Measurements from ENCODE around the gene PKD1L1. TPM values are rescaled to one million over a fixed set of nuclear protein-coding genes. Genes with fewer than 3 reads are reported as not detected.

Gene PKD1L1
- total and polyA plus RNA-seq, 4 experiments from 2014 or later = 0.55 to 0.73 TPM; not detected in 2

DNA sequence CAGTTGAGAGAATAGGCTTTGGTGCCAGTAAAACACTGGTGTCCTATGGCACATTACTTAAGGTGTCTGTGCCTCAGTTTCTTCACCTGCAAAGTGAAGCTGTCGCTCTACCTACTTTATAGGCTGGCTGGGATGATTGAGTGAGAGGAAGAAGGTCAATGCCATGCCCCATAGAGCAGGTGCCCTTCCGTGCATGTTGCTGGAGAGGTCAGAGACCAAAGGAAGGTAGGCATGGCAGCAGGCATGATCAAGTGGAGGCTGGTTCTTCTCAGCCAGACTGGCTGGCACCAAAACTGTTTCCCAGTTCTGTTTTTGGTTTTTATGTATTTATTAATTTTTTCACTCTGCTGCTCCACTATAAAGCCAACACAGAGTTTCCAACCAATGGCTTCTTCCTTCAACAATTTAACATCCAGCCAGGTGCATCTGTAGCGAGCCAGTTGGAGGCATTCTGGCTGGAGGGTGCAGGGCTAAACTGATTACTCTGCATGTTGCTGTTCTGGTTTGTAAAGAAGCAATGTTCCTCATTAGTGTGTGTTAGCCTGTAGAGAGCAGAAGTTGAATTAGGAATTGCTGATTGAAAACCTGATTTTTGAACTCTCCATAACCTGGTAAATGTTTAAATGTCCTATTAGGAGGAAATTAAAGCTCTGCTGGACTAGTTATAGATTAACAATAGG, 222.1 kb downstream of the PKD1L1 start:
- Histone ChIP-seq H3K27me3 (ENCODE audit: insufficient read depth, low read length) (no peaks in the 10 kb centered on the region), H3K4me1 (ENCODE audit: insufficient read depth, low read length) (no peaks in the 10 kb centered on the region), H3K4me3 (ENCODE audit: low read length in 2 of 2) (no peak overlapping the region), H3K27ac (ENCODE audit: low read depth, low read length) (no peak overlapping the region), H3K9me3 (ENCODE audit: control insufficient read depth in 1 of 2, low read length in 2 of 2) (no peaks in the 10 kb centered on the region), H3K36me3 (ENCODE audit: insufficient read depth, low read length) (no peaks in the 10 kb centered on the region)
- no peak overlapping the region for H3K4me3 Mint-ChIP-seq
- peaks cover 0 to 2% of the 10 kb centered on the region in 2 donors for H3K27me3 Mint-ChIP-seq
- no peak overlapping the region for H3K27ac Mint-ChIP-seq
- no peaks in the 10 kb centered on the region for H3K4me1 Mint-ChIP-seq
- ChIA-PET POLR2A (ENCODE audit: partially characterized antibody) (no interaction called here), CTCF (ENCODE audit: partially characterized antibody) (no interaction called here)
- H3K36me3 Mint-ChIP-seq = no peaks in the 10 kb centered on the region
- intact Hi-C loops (cut with micrococcal nuclease) = no loop called here
- no peak for DNase-seq
- no peaks in the 10 kb centered on the region for H3K9me3 Mint-ChIP-seq

DNA sequence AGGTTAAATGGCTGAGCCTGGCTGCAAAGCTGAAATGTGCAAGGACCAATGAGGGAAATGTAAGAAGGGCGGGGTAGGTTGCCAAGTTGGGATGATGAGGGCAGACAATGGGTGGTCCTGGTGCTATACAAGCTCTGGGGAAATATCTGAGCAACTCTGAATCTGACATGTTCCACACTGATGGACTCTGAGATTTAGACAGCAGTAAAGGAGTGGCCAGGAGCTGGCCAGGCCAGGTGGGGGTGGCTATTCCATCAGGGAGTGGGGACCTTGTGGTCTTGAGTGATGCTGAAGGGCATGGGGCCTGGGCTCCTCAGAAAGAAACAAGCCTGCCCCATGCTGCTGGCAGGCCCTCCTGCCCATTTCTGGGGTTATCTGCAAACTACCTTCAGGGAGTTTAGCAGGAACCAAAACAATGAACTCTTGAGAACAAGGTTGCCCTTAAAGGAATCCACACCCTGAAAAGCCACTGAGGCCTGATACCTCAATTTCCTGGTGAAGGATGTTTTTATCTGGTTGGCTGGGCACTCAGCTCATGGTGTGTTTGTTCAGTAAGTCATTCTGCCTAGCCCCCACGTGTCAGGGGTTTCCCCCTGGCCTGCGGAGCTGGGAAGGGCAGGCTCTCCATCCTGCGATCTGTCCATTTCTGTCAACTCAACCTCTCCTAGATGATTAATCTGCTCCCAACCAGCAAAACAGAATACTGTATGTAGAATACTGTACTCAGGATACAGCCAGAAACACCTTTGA, 223.1 kb downstream of the PKD1L1 start:
- H3K36me3 ChIP-seq (ENCODE audit: insufficient read depth, low read length) = no peaks in the 10 kb centered on the region
- no peak for DNase-seq
- H3K27ac ChIP-seq (ENCODE audit: low read depth, low read length) = no peak overlapping the region
- H3K27me3 ChIP-seq (ENCODE audit: insufficient read depth, low read length) = no peaks in the 10 kb centered on the region
- Mint-ChIP-seq H3K4me1 (no peaks in the 10 kb centered on the region), H3K4me3 (no peak overlapping the region), H3K9me3 (no peaks in the 10 kb centered on the region), H3K27ac (no peak overlapping the region), H3K36me3 (no peaks in the 10 kb centered on the region), H3K27me3 (peaks cover 0 to 2% of the 10 kb centered on the region in 2 donors)
- no peaks in the 10 kb centered on the region for H3K9me3 ChIP-seq (ENCODE audit: control insufficient read depth in 1 of 2, low read length in 2 of 2)
- H3K4me1 ChIP-seq (ENCODE audit: insufficient read depth, low read length) = no peaks in the 10 kb centered on the region
- ChIA-PET POLR2A (ENCODE audit: partially characterized antibody) (no interaction called here), CTCF (ENCODE audit: partially characterized antibody) (no interaction called here)
- H3K4me3 ChIP-seq (ENCODE audit: low read length in 2 of 2) = no peak overlapping the region
- intact Hi-C loops (cut with micrococcal nuclease) = no loop called here

Other genes with a start within 250 kb of the PKD1L1 start
- gene HUS1, start 31.1 kb upstream of the PKD1L1 start, total RNA-seq = 10 to 100 TPM; 72.5 to 74.1 TPM
- 10 to 100 TPM; 39.7 to 53.9 TPM for gene HUS1, start 31.1 kb upstream of the PKD1L1 start, polyA plus RNA-seq
- gene SUN3, start 80.6 kb upstream of the PKD1L1 start, total RNA-seq = not detected
- under 1 TPM in 1 of 2 donors, not detected in 1; 0.56 TPM for gene SUN3, start 80.6 kb upstream of the PKD1L1 start, polyA plus RNA-seq
- not detected for gene C7orf57, start 87.1 kb upstream of the PKD1L1 start, total RNA-seq
- gene C7orf57, start 87.1 kb upstream of the PKD1L1 start, polyA plus RNA-seq = under 1 TPM; 0.16 to 0.22 TPM
- 10 to 100 TPM; 52.7 to 54.2 TPM for gene UPP1, start 140.8 kb upstream of the PKD1L1 start, total RNA-seq
- gene UPP1, start 140.8 kb upstream of the PKD1L1 start, polyA plus RNA-seq = 100 to 1,000 TPM; 107 to 123 TPM
- gene ABCA13, start 223.0 kb upstream of the PKD1L1 start, total RNA-seq = not detected
- not detected for gene ABCA13, start 223.0 kb upstream of the PKD1L1 start, polyA plus RNA-seq

Data from CD4-positive, alpha-beta memory T cell (primary cell).